NCI-H1930 (cell line): ENCODE results near the gene CLIP1.

ENCODE experiments used
- DNase-seq, 2 experiments: peaks; one replicate each; lab custom pipeline; 2025; lab: John Stamatoyannopoulos, UW

Gene CLIP1

DNA sequence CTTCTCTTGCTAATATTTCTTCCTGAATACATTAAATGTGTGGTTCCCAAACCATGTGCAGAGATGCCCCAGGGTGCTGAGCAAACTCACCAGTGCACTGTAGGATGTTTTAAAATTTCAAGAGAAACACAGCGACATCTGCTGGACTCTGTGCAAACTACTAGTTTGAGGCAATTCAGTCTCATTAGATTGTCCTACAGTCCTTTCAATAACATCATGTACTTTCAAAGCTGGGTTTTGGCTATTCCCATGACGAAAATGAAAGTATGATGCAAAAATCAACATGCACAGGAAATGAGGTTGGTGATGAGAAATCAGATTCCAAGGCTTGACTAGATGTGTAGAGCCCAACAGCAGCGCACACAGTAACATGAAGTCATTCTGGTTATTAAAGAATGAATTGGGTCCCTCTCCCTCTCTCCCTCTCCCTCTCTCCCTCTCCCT is 66.3 kb downstream of the CLIP1 start:
- peak in 1 of 2 experiments; percentile 37 for DNase-seq

DNA sequence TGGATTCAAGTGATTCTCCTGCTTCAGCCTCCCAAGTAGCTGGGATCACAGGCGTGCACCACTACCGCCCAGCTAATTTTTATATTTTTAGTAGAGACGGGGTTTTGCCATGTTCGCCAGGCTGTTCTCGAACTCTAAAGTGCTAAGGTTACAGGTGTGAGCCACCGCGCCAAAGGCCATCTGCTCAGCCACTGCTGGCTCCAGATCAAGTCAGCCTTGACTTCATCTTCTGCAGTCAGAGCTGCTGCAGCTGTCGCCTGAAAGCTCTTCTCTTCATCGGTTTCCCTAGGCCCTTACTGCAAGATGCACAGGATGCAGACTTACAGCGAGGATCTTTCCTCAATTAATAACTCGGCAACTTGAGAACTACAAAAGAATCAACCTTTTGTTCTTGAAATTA is 66.8 kb downstream of the CLIP1 start:
- no peak for DNase-seq

DNA sequence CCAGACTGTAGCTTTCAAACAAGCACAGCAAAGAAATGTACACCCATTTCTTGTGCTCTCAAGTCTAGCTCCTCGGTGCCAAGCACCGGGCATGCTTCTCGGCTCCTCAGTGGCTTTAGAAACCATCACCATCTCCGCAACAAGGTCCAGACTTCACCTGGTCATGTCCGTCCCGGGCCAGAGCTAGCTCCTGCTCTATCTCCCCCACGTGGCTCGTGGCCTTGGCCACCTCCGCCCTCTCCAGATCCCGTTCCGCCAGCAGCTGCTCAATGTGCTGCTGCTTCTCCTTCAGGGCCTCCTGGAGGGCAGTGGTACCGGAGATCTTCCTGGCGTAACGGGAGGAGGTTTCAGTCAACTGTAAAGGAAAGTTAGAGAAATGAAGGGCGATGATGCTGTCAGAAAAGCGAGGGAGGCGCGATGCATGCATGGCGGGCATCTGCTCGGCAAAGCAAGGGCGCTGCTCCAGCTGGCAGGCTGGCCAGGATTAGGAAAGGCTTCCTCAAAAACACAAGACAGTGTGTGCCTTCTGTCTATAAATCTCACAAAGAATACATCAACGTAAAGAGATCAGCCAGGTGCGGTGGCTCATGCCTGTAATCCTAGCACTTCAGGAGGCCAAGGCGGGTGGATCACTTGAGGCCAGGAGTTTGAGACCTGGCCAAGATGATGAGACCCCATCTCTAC is 67.4 kb downstream of the CLIP1 start:
- no peak for DNase-seq

DNA sequence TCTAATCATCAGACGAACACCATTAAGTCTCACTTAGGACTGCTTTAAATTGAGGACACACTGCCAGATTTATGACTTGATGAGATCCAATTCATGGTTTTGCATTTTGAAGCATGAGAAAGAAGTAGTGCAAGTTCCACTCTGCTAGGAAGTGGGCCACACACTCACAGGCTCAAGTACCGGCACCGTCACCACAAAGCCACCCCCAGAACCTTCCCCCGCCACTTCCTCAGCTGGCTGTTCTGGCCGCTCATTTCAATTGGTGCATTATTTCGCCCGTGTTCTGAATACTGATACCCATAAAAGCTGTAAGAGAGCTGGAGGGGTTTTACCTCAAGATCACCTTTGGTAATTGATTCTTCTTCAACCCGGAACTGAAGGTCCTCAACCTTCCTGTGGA is 70.1 kb downstream of the CLIP1 start:
- DNase-seq = no peak

DNA sequence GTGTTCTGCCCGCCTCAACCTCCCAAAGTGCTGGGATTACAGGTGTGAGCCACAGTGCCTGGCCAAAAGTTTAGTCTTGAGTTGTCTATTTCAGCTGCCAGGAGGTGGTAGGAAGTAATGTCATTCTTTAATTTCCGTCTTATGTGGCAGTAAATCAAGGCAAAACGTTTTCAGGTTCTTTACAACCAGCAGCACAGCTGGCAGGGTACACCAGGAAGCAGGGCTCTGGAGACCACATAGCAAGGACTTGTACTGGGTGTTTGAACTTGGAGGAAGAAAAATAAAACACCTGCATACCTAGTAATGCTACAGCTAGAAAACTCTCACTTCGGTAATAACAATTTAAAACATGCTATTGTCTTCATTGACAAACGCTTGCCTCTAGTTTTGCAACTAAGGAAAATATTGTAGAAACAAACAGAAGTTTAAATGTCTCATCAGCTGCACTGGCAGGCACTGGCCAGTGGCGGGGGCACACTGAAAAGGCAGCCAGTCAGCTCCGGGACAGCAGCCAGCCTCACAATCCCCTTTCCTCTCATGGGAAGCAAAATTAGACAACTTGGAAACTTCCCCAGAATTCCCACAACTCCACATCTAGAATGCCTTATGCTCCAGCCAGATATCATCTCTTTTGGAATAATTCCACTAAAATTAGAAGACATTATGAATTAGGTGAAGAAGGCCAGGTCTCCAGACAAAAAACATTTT is 72.2 kb downstream of the CLIP1 start:
- DNase-seq = no peak

DNA sequence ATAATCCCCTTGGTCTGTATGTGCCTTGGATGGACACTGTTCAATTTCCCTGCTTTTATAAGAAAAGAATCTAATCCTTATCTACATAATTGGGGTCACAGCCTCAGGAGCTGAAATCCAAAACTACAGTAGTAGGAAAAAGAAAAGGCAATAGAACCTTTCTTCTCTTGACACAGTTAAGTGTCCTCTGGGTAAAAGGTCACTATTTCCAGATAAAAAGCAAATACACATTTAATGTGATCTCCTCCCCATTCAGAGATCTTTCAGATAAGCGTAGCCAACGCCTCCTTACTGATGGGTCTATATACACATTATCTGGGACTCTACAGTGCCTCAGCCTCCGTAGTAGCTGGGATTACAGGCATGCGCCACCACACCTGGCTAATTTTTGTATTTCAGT is 73.4 kb downstream of the CLIP1 start:
- no peak for DNase-seq

DNA sequence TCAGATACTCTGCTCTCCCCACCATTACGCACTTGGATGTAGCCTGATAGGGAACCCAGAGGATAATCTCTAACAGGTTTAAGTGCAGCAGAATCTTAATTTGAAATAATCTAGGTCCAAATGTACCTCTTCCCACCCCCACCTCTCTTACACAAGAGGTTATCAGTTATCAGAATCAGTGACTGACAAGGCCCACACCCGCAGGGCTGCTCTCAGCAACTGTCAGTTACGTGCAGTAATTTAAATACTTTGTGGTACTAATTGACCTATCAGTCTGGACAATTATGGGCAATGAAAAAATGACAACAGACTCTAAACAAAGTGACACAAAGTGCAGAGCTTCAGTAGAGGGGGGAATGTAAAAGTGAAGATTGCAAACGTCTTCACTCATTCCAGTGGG is 74.0 kb downstream of the CLIP1 start:
- DNase-seq = no peak

DNA sequence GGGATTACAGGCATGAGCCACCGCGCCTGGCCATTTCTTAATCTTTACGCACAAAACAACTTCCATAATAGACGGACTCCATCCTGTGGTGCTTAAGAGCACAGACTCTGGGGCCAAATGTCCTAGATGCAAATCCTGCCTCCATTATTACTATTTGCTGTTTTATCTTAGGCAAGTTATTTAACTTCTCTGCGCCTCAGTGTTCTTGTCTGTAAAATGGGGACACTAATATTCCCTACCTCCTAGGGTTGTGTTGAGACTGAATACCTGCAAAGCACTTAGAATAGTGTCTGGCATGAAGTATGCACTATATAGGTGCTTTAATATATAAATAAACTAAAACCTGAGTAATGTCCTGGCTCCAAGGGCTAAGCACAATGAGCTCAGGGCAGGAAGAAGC is 76.4 kb downstream of the CLIP1 start:
- DNase-seq = no peak

DNA sequence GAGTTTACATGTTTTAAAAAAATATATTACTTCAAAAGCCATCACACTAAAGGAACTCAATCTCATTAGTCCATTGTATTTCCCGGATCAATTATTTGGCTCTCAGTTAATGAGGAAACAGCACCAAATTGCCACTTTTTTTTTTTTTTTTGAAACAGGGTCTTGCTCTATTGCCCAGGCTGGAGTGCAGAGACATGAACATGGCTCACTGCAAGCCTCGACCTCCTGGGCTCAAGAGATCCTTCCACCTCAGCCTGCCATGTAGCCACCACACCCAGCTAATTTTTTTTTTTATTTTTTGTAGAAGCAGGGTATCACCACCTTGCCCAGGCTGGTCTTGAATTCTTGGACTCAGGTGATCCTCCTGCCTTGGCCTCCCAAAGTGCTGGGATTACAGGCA is 77.4 kb downstream of the CLIP1 start:
- no peak for DNase-seq

DNA sequence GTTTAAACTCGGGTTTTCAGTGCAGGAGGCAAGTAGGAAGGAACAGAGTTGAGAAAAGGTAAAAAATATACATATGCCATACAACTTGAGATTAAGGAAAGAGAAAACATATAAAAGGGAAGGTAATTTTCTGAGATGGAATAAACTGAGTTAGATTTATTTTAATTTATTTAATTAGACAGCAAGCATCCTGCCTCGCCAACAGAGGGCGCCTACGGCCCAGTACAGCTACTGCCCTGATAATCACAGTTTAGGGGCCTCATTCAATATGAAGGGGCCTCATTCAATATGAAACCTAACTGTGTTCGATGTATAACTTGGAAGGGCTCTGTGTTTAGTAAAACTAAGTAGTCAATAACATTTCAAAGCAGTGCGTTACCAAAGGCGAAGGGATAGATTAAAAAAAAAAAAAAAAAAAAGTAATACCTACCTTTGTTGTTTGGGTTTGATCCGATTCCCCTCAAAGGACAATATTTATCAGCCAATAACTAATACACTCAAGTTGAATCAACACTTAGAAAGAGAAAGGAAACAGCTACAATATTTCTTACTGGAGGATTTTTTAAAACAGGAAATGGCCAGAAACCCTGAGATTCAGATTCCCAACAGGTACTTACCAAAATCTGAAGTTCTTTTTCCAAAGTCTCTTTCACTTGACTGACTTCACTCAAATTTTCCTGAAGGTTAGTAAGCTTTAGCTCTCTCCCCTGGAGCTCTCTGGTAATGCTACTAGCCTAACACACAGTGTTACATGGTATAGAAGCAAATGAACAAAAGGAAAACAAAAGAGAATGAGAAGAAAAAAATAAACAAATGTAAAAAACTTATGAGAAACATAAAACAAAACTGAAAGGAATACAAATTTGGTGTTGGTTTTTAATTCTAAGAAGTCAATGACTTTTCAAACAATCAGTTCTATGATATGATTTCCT is 86.2 kb downstream of the CLIP1 start:
- DNase-seq = no peak

DNA sequence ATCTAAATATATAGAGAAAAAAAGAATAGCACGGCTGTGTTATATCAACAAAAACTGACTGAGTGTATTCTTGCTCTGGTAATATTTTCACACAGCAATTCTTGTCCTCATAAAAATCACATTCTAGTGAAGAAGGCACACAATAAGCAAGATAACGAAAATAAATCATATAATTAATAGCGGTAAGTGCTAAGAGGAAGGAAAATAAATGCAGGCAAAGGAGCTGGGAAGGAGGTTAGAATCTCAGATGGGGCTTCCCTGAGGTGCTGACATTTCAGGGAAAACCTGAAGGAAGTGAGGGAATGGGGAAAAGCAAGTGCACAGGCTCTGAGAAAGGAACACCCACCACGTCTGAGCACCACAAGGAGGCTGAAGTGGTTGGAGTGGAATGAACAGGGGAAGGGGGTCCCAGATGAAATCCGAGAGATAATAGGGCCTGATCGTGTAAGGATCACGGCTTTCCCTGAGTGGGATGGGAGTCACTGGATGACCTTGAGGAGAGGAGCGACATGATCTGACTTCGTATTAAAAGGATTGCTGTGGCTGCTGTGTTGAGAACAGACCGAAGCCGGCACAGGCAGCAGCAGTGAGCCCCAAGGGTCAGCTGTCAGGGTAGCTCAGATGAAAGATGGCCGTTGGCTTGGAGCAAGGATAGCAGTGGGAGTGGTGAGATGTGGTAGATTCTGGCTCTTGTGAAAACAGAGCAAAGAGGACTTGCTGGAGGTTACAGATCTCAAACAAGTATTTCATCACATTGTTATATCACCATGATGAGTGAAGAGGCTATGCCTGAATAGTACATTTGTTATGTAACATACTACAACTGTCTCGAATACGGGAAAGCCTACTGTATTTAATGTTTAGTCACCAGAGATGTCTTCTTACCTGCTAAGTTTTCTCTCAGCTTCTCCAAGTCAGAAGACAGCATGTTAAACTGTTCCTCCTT is 89.1 kb downstream of the CLIP1 start:
- no peak for DNase-seq

DNA sequence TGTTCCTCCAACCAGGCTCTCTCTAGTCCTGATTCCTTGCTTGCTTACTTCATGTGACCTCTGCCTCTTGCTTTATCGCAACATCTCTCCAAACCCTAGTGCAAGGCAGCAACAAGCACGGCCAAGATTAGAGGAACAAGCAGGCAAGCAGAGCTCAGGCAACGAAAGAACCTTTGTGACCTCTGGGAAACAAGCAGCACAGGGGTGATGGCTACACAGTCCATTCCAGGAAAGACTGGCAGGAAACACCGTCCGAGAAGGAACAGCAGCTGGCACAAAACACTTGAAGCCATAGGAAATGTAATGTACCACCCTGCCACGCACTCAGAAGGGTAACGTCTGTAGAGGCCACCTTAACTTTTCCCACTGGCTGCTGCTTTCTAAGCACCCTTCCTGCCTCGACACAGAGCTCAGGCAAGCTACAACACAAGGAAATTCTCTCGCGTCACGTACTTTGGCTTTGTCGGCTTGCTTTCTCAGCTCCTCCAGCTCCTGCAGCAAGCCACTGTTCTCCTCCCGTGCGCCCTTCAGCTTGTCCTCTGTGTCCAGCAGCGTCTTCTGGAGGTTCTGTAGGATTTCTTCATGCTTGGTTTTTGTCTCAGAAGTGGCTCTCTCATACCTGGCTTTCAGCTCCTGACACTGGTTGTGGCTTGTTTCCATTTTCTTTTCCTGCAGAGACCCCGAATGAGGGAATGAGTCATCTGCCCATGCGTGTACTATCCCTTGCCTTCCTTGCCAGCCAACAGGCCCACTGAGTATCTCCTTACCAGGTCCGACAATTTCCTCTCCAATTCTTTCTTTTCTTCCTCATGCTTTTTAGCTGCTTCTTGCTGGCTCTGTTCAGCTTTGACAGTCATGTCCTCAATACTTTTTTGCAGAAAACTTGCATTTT is 94.7 kb downstream of the CLIP1 start:
- DNase-seq = no peak

DNA sequence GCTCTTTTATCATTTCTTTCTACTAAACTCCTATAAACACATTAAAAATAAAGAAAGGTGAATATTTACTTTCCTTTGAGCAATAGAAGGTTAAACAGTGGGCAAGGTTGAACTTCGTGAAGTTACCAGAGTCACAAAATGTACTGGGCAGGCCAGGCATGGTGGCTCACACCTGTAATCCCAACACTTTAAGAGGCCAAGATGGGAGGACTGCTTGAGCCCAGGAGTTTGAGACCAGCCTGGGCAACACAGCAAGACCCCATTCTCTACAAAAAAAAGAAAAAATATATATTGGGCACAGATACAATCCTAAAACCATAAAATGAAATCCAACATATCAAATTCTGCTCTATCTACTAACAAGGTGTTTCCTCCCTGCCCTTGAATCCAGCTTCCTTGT is 95.5 kb downstream of the CLIP1 start:
- DNase-seq = no peak

DNA sequence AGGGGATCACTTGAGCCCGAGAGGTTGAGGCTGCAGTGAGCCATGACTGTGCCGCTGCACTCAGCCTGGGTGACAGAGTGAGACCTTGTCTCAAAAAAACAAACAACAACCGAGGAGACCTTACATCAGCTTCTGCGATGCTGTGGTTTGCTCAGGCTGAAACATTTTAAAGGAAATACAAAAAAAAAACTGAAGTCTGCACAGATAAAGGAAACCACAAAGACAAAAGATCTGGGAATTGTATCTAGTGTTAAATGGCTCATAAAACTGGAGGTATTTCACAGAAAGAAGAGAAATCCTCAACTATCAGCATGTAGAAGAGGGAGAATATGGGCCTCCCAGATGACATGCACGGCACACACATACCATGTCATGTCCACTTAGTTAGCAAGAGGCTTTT is 95.9 kb downstream of the CLIP1 start:
- DNase-seq = no peak

DNA sequence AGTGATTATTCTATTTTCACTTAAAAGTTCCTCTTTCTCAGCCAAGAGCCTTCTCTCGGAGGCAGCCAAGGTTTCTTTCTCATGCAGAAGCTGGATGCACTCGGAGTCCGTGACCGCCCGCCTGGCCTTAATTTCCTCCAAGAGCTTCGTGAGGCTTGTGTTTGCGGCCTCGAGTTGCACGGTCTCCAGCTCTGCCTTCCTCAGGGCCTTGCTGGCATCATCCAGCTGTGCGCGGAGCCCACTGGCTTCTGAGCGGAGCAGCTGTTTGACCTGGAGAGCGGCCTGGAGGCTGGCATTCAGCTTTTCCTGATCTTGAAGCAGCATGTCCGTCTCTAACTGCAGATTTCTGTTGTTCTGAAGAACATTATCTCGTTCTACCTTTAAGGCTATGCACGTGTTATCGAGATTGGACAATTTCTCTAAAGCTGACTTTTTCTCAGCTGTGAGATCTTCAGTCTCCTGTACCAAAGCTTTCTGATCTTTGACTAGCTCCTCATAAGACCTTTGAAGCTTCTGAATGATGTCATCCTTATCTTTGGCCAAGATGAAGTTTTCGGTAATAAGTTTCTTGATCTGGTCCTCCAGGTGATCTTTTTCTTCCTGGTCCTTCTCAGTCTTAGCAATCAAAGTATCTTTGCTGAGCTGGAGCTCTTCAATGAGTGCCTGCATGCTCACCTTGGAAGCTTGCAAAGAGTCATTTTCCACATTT is 99.0 kb downstream of the CLIP1 start:
- DNase-seq = no peak

DNA sequence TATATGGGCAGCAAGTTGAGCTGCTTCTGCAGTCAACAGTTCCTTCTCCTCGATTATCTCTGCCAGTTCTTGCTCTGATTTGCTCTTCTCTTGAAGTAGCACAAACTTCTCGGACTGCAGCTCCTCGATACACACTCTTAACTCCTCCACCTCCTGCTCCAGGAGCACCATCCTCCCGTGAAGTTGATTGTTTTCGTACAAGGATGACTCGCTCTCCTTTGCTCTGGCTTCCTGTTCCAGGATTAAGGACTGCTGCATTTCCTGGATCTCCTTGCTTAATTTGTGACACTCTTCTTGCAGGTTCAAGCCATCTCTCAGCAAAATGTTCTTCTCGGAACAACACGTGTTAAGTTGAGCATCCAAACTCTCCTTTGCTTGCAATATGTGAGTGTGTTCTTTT is 100.0 kb downstream of the CLIP1 start:
- no peak for DNase-seq

DNA sequence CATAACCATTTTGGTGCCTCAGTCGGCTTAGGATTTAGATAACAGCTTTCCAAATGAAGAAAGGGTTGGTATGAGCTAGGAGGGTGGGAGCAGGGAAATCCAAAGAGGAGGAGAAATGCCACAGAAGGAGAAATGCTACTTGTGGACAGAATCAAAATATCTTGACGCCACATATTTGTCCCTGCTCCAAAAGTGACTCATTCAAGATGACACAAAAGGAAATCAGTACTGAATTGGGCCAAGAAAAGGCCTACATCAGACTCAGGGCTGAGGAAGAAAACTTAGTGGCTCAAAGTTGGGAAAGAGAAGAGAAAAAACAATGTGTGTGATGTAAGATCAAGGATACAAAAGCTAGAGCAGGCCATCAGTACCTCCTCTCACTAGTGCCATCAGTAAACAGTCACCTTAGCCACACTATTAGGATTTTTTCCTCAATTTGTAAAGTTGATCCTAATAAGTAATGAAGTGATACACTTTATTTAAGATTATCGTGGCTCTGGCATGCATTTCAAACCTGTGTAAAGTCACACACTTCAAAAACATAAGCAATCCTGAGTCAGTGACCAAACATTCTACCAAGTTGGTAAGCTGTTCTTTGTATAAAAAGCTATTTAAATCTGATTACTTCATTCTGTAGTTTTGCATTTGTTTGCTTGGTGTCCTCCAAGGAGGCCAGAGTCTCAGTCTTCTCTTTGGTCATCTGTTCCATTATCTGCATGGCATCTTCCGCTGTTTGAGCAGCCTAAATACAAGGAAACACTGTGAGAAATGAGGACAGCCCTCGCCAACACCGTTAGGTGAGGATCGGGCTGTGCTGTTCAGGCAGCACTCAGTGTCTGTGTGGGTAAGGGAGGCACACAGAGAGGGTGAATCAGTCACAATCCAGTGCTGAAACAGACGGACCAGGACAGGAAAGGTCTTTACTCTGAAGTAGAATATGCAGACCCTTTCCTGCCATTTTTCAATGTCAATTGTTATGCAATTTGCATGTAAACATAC is 103.6 kb downstream of the CLIP1 start:
- DNase-seq = no peak

DNA sequence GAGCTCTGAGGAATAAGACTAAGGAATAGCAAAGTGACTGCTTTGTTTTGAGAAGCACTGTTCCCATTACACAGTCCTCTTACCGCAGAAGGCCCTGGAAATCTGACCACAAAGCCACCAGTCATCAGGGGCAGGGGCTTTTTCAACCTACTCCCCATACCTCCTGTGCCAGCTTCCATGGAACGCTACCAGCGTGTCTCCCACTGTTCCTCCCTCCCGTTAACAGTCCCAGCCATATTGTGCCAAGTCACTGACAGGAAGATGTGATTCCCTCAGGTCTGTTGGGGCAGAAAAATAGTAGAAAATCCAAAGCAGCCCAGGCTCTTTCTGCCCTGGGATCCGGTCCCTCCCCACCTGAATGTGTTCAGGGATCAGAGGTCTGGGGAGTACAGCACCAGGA is 109.5 kb downstream of the CLIP1 start:
- no peak for DNase-seq

DNA sequence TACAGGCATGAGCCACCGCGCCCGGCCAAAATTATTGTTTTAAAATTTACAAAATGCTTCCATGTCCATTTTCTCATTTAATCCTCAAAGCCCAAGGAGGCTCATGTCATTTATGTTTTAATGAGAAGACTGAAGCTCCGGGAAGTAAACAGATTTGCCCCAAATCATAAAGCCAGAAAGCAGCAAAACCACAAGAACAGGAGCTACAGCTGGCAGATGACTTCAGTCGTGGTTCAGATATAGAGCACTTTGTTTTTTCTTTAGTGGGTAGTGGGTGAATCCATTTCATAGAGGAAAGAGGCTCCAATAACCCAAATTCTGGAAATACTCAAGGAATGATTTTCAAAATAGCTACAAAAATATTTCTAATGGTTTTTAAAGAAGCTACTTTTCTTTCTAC is 110.8 kb downstream of the CLIP1 start:
- DNase-seq = no peak
